ENCODE measurements around the gene PNPLA7. TPM values are rescaled to one million over a fixed set of nuclear protein-coding genes. Genes with fewer than 3 reads are reported as not detected.
A peak's percentile ranks its signal among the peaks of the same experiment; 100 is the strongest.

The PNPLA7 gene
- total and polyA plus RNA-seq, 8 donors, result 3.5 to 51.3 (median 16.6) TPM

DNA sequence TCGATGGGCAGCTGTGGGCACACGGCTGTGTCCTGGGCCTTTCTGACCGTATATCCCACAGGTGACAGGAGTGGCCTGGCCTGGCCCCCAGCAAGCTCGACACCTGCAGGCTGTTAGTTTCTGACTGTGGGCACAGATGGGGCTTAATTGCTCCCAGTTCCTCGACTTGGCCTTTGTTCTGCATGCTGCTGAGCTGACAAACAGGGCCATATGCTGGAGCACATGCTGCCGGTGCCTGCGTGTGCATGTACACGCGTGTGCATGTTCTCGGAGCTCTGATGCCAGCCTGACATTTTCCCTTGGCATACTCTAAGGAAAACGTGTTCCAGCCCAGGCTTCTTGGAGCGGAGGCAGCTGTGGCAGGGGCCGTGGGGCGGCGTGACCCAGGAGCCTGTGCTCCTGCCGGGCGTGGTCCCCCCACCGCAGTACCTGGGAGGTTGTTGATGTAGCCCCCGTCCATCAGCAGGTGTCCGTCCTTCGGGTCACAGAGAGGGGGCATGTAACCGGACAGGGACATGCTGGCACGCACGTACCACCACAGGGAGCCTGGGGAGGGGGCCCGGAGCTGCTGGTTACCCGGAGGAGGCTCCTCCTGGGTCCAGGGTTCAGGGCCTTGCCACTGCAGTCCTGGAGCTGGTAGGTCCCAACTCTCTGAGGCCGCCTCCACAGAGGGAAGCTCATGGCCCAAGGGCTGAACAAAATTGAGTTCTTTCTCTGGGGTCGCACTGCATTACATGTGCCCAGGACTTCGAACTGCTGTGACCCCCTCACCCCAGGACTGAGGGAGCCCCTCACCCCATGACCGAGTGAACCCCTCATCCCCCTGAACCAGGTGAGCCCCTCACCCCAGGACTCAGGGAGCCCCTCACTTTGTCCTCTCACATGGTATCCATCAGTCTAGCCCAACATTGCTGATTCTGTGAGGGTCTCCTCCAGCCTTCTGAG lies 86.9 kb downstream of the PNPLA7 start:
- DNase-seq, result peak in 1 of 2 donors; percentile 2
- intact Hi-C loops (cut with DNase I; ENCODE audit: low total_unique reads), result no loop called here

DNA sequence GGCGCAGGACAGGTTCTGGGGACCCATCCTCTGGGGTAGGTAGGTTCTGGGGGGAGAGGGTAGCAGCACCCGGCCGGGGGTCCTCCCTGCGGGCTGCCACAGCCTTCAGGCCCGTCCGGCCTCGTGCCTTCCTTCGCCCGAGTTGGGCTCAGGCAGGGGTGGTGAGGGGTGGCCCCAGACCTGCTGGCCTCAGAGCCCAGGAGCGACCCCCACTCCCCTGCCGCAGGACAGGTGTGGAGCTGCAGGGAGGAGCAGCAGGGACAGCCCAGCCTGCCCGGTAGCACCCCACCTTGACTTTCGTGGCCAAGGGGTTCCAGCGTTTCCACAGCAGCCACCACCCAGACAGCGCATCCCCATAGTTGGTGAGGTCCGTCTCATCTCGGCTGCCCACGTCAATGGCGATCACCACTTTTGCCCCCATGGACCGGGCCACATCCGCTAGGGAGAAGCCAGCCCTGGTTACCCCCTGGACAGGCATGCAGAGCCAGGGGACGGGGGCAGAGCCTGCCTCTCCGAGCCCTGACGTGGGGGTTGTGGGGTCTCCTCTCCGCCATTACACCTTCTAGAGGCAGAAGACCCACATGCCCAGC lies 87.7 kb downstream of the PNPLA7 start:
- peaks cover 0 to 34% (median 15%) of the 10 kb centered on the region in 4 donors for H3K36me3 ChIP-seq

More for the DNA sequence above, 86.9 kb downstream of the PNPLA7 start:
- Histone ChIP-seq H3K4me1 (peaks cover 12 to 35% (median 24%) of the 10 kb centered on the region in 4 donors), H3K36me3 (peaks cover 0 to 29% (median 15%) of the 10 kb centered on the region in 4 donors), H3K27ac (no peak overlapping the region), H3K4me3 (no peak overlapping the region), H3K27me3 (peaks cover 0 to 4% (median 0%) of the 10 kb centered on the region in 3 donors), H3K9me3 (no peaks in the 10 kb centered on the region)
- 92 to 94% (median 94%) methylated on average over 9 to 30 of the region's 30 CpGs for WGBS, 5 donors
- no peak for TF ChIP-seq EP300 (IDR thresholded peaks at IDR 0.05)
- no peak for TF ChIP-seq POLR2A (IDR thresholded peaks at IDR 0.05)
- TF ChIP-seq POLR2AphosphoS5 (IDR thresholded peaks at IDR 0.05), result no peak
- TF ChIP-seq, protein P1, sequence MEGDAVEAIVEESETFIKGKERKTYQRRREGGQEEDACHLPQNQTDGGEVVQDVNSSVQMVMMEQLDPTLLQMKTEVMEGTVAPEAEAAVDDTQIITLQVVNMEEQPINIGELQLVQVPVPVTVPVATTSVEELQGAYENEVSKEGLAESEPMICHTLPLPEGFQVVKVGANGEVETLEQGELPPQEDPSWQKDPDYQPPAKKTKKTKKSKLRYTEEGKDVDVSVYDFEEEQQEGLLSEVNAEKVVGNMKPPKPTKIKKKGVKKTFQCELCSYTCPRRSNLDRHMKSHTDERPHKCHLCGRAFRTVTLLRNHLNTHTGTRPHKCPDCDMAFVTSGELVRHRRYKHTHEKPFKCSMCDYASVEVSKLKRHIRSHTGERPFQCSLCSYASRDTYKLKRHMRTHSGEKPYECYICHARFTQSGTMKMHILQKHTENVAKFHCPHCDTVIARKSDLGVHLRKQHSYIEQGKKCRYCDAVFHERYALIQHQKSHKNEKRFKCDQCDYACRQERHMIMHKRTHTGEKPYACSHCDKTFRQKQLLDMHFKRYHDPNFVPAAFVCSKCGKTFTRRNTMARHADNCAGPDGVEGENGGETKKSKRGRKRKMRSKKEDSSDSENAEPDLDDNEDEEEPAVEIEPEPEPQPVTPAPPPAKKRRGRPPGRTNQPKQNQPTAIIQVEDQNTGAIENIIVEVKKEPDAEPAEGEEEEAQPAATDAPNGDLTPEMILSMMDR (IDR thresholded peaks at IDR 0.05), result no peak

DNA sequence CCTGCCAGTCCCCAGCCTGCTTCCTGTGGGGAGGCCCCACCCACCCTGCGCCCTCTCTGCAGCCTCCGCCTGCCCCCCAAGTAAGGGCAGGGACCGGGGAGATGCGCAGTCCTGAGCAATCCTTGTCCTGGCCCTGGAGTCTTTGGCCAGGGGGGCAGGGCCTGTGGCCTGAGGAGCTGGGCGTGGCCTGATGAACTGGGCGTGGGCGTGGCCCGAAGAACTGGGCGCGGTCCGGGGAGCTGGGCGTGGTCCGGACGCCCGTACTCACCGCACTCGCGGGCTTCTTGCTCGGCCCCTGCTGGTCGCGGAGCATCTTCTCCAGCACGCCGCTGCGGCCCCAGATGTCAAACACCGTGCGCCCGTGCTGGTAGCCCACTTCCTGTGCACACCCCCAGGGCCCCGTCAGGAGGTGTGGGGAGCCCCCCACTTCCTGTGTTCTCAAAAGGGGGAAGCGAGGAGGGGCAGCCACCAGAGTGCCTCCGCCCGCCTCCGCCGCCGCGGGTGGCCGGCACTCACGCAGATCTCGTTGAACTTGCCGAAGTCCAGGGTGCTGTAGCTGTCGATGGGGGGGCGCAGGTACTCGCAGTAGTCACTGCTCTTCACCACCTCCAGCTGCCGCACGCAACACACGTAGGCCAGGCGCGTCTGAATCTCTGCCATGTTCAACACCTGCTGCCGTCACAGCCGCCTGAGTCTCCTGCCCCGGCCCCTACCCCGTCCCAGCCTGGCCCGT lies 88.4 kb downstream of the PNPLA7 start:
- TF ChIP-seq EP300 (IDR thresholded peaks at IDR 0.05), result no peak
- no peak for TF ChIP-seq POLR2AphosphoS5 (IDR thresholded peaks at IDR 0.05)
- TF ChIP-seq, protein P1 (IDR thresholded peaks at IDR 0.05), result no peak
- TF ChIP-seq POLR2A (IDR thresholded peaks at IDR 0.05), result no peak
- H3K4me3 ChIP-seq, result peak overlapping the region in 2 of 4 donors; percentile 7 to 32
- H3K27me3 ChIP-seq, result peaks cover 0 to 4% (median 0%) of the 10 kb centered on the region in 3 donors
- peak; percentile 66 to 75 for DNase-seq
- peak overlapping the region in 3 of 5 donors; percentile 18 to 55 (median 33) for H3K27ac ChIP-seq
- intact Hi-C loops (cut with DNase I; ENCODE audit: low total_unique reads), result no loop called here
- H3K4me1 ChIP-seq, result peaks cover 21 to 49% (median 38%) of the 10 kb centered on the region in 4 donors
- no peaks in the 10 kb centered on the region for H3K9me3 ChIP-seq
- WGBS, 5 donors, result 60 to 77% (median 73%) methylated on average over 15 to 52 of the region's 52 CpGs
- H3K36me3 ChIP-seq, result peaks cover 3 to 40% (median 19%) of the 10 kb centered on the region in 4 donors

More for the DNA sequence above, 87.7 kb downstream of the PNPLA7 start:
- TF ChIP-seq, protein P1 (IDR thresholded peaks at IDR 0.05), result no peak
- no peak for TF ChIP-seq POLR2AphosphoS5 (IDR thresholded peaks at IDR 0.05)
- peak in 1 of 2 donors; percentile 9 for DNase-seq
- no peaks in the 10 kb centered on the region for H3K9me3 ChIP-seq
- peak overlapping the region in 1 of 4 donors; percentile 32 for H3K4me3 ChIP-seq
- H3K4me1 ChIP-seq, result peaks cover 20 to 42% (median 31%) of the 10 kb centered on the region in 4 donors
- 86 to 96% (median 95%) methylated on average over 10 to 25 of the region's 25 CpGs for WGBS, 5 donors
- peak overlapping the region in 1 of 5 donors; percentile 33 for H3K27ac ChIP-seq
- H3K27me3 ChIP-seq, result peaks cover 0 to 4% (median 0%) of the 10 kb centered on the region in 3 donors
- intact Hi-C loops (cut with DNase I; ENCODE audit: low total_unique reads), result no loop called here

DNA sequence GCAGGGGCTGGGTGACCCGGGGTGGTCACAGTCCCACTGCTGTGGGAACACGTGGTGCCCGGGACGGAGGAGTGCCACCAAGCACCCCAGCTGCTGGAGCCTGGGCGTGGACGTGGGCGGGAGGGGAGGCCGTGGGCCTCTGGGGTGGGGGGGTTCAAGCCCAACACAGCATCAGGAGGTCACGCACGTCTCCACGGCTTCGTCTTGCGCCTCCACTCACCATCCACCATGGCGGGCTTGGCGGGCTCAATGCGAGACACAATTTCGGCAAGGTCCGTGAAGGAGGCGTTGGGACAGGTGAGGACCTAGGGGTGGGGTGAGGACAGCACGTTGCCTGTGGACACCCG lies 88.9 kb downstream of the PNPLA7 start:
- Histone ChIP-seq H3K36me3 (peaks cover 5 to 46% (median 23%) of the 10 kb centered on the region in 4 donors), H3K27ac (peak overlapping the region in 3 of 5 donors; percentile 18 to 55 (median 33)), H3K4me3 (peak overlapping the region in 1 of 4 donors; percentile 32), H3K4me1 (peaks cover 21 to 54% (median 42%) of the 10 kb centered on the region in 4 donors), H3K27me3 (peaks cover 0 to 4% (median 0%) of the 10 kb centered on the region in 3 donors), H3K9me3 (no peaks in the 10 kb centered on the region)
- TF ChIP-seq EP300 (IDR thresholded peaks at IDR 0.05) (no peak), POLR2AphosphoS5 (IDR thresholded peaks at IDR 0.05) (no peak), POLR2A (IDR thresholded peaks at IDR 0.05) (no peak)
- TF ChIP-seq, protein P1 (IDR thresholded peaks at IDR 0.05), result no peak
- WGBS, 5 donors, result 91 to 93% (median 92%) methylated on average over 18 to 21 of the region's 21 CpGs
- DNase-seq, result no peak
- intact Hi-C loops (cut with DNase I; ENCODE audit: low total_unique reads), result no loop called here

Measured in stomach (tissue), 9 donors.